HG02642 (cell line): ENCODE data around the gene RASSF1.

ENCODE experiments used
- ATAC-seq: cut with Tn5 transposase; IDR thresholded peaks from one replicate; pipeline ENCODE4 v1.9.1; 2021; ENCODE audit warnings: mild to moderate bottlenecking; ENCODE audit not compliant: unreplicated experiment, poor library complexity

RASSF1 gene

DNA sequence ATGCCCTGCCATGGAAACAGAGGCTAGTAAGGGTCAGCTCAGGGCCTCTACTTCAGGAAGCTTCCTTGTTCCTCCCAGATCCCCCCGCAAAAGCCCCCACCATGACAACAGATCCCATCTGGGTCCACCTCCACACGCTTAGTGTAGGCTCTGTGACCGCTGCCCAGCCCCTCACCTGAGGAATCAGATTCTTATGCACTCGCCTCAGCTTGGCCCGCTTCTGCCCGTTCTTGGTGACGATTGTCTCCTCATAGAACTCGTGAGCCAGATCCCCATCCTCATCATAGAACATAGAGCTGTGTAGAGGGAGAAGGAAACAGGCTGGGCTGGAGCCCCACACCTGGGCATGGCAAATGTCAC lies 14.5 kb downstream of the RASSF1 start:
- no peak for ATAC-seq

GRCh38 chr3:50325497-50326181 lies 15.0 kb downstream of the RASSF1 start:
- no peak for ATAC-seq

- ATAC-seq: no peak
Measured at GRCh38 chr3:50325113-50325480, 15.5 kb downstream of the RASSF1 start.

DNA sequence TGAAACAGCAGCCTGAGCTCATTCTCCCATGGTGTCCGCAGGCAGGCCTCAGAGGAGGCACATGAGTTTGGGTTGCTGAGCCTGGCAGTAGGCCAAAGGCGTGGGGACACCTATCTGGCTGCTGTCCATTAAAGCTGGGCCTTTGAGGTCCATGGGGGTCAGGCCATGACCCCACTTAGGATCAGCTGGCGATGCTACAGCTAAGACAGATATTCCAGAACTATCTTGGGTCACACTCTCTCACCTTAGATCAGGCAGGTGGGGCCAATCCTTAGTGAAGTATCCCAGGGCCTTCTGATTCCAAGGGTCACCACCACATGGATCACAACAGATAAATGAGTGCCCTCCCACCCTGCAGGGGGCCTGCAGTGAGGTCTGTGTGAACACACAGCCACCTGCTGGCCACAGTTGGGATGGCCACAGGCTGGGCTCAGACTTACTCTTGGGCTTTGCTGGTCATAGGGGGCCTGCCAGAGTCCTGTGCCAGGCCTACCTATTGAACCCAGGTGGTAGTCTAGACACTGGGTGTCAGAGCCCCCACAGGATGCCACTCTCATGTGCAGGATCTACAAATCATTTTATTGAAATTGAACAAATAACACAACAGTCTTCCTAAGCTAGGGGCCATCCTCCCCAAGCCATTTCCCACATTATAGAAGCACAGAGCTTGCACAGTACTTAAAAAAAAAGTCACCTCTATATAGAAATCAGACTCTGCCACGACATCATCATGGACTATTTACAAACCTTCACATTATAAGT lies 16.1 kb downstream of the RASSF1 start:
- ATAC-seq: no peak

GRCh38 chr3:50323614-50324199 lies 16.9 kb downstream of the RASSF1 start:
- ATAC-seq: no peak

- no peak for ATAC-seq
Measured at GRCh38 chr3:50323092-50323600, 17.5 kb downstream of the RASSF1 start.

DNA sequence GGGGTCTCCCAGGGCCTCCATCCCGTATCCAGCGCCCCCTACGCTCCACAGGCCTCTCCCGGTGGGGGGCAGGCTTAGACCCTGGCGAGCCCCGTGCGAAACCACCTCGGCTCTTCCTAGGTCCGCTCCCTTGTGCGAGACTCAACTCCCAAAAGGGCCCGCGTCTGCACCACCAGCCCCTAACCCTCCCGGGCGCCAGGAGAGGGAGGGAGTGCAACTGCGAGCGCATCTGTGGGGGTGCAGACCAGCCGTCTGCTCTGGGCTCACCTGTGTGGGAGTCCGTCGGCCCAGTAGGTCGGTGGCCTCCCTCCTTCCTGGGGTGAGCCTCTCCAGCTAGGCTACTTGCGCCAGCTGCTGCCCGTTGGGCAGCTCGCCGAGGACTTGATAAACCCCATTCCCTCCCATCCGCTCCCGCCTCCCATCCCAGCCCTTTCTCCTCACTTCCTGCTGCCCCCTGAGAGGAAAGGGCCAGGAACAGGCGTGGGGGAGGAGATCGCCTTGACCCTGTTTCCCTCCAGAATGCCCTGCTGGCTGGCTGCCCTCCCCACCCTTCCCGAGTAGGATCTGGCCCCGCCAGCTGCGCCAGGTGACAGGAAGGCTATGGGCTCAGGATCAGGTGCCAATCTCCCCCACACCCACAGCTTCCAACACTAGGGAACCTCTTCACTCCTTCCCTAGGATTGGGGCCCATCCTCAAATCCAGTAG lies 18.1 kb downstream of the RASSF1 start, which contains the start of gene HYAL2:
HYAL2 (minus strand) TSS at position 360 of the 706 bp plus-strand sequence. CDS start 2,256 bp downstream, outside the sequence.
- ATAC-seq: no peak

DNA sequence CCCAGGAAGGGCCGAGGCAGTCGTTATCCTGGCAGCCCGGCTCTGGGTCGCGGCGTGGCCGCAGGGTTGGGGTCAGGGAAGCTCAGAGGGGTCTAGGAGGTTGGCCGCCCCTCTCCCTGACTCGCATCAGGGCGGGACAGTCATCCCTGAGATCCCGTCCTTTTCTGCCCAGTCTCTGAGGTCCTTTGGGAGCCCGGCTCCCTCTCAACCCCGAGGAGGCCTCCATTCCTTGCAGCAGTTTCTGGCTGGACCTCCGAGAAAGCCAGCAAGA lies 18.6 kb downstream of the RASSF1 start:
- ATAC-seq: no peak

GRCh38 chr3:50321336-50322114 lies 19.1 kb downstream of the RASSF1 start:
- peak; percentile 85 for ATAC-seq

DNA sequence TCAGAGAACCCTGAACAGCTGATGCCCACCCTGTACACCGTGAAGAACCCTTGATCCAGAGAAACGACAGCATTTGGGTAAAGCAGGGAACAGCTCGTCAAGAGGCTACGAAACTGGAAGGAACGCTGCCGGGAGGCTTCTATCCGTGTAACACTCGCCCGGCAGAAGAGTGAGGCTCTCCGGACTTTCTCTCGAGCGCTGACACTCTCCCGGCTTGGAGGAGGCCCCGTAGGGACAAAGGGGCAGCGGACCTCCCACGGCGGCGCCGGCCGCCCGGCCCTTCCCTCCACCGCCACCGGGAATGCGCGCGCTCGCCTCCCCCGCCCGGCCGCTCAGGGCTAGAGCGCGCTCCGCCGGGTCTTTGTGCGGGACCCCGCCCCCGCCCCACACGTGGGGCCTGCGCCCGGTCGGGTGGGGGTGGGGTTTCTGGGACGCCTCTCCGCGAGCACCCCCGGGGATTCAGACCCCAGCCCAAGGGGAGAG lies 19.7 kb downstream of the RASSF1 start:
- peak; percentile 53 for ATAC-seq

GRCh38 chr3:50319894-50320625 lies 20.6 kb downstream of the RASSF1 start:
- ATAC-seq: no peak

DNA sequence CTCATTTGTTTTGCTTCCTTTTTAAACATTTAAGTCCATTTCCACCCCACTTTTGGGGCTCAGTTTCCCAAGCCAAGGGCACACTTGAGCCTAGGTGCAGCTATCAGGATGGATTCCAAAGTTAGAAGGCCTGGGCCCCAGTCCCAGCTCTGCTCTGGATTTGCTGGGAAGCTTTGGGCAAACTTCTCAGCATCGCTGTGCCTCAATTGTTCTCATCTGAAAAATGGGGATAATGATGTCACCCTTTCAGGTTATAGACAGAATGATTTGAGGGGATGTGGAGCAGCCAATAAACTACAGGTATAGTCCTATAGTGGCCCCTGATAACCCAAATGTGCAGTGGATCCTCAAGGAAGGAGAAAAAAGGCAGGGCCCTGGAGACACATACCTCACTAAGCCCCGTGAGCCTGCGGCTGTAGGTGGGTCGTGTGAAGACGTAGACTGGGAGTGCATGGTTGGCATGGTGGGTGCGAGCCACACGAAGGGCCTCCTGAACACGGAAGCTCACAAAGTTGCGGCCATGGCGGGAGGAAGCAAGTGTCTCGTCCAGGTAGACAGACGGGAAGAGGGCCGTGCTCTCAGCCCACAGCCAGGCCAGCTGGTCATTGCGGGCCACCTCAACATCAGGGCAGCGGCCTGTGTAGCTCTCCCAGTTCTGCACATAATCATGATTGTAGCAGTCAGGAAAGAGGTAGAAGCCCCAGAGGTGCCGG lies 21.3 kb downstream of the RASSF1 start:
- no peak for ATAC-seq

DNA sequence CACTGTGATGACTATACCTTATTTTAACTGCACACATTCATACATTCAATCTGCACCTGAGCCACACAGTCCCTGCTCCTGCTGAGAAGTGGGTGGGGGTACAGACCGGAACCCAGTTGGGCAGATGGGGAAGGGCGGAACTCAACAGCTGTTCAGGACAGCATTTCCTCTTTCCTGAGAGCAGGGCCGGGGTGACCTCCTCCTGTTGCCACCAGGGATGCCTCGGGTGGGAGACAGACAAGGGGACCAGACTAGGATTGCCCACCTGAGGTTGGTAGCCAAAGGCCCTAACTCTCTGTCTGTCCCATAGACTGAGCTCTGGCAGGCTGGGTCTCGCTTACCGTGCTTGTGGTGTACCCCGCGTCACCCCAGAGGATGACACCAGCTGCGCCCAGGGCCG lies 22.0 kb downstream of the RASSF1 start:
- ATAC-seq: no peak

- ATAC-seq: no peak
Measured at GRCh38 chr3:50318163-50318562, 22.5 kb downstream of the RASSF1 start.

GRCh38 chr3:50317300-50317699 lies 23.3 kb downstream of the RASSF1 start:
- ATAC-seq: no peak

GRCh38 chr3:50316657-50317242 lies 23.9 kb downstream of the RASSF1 start:
- ATAC-seq: no peak

DNA sequence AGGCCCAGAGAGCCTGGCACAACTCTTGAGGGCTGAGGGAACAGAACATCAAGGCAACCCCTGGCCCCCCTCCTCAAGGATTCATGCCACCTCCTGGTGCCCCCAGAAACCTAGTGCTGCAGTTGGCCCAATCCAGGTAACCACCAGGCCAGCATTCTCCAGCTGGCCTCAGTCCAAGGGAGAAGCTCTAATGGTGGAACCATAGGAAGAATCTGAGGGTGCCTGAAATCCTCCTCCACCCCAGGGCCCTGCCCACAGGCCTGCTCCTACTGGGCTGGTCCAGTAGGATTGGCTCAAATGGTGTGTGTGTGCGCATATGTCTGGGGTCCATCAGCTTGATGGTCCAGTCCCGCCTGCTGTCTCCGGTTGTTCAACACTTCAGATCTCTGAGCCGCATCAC lies 25.8 kb downstream of the RASSF1 start:
- ATAC-seq: no peak

DNA sequence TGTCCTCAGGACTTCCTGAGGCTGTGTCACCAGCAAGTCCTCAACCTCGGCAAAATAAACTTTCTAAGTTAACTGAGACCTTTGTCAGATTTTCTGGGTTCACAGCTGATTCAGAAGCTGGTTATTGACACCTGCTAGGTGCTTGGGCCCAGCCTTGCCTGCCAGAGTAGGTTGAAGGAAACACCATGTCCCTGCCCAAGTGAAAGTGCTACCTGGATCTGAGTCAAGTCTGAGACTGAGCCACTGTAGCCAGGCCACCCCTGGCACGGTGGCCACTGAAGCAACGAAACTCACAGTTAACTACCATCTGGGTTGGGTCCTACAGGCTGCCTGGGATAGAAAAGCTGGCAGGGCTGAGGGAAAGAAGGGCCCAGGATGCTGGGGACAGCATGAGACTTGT lies 26.3 kb downstream of the RASSF1 start:
- no peak for ATAC-seq
